Ovary (tissue), 3 donors: ENCODE data around the gene SLC22A23.

ENCODE experiments used
- CTCF ChIP-seq, 3 donors: fragments of 450-650 bp in 2 of 3; fragments of 200-600 bp in 1 of 3; IDR thresholded peaks; one replicate each; pipeline versions ENCODE4 v1.5.1 to v1.8.0; 2016 to 2022; ENCODE audit warnings: antibody characterized with exemption in 3 of 3, mild to moderate bottlenecking in 1 of 3
- EP300 ChIP-seq: sonication (generic); formaldehyde crosslinking; IDR thresholded peaks from one replicate; pipeline ENCODE4 v1.6.1; 2017; ENCODE audit warnings: antibody characterized with exemption
- POLR2A ChIP-seq: fragments of 450-650 bp; IDR thresholded peaks from one replicate; pipeline ENCODE4 v1.6.1; 2017; ENCODE audit warnings: antibody characterized with exemption, mild to moderate bottlenecking, moderate library complexity
- donor health status: DM: no; HTN: no; CAD: no.

GRCh38 chr6:3456898-3457709 is at the start of gene SLC22A23:
- TF ChIP-seq CTCF (IDR thresholded peaks at IDR 0.05) (peak; percentile 30 to 66 (median 62)), POLR2A (no peak), EP300 (no peak)
